ENCODE results near the gene MIPEP. TPM values are rescaled to one million over a fixed set of nuclear protein-coding genes. Genes with fewer than 3 reads are reported as not detected.

Gene MIPEP
- total and polyA plus RNA-seq, 12 donors = 13.9 to 28.6 (median 20.7) TPM

DNA sequence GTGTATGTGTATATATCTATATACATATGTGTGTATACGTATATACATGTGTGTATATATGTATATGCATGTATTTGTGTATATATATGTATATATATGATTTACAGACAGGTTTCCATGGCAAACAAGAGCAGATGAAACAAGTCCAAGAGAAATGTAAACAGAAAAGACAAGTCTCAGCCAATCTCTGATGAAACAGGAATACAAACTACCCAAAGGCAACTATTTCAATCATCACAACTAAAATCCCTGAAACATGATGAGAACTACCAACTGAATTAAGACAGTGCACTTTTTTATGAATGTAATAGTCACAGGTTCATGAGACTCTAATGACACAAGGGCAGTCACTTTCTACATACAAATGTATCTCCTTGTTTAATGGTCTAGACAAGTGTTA, 178.8 kb downstream of the MIPEP start:
- no peak for TF ChIP-seq POLR2A (IDR thresholded peaks at IDR 0.05)
- TF ChIP-seq, protein P1, sequence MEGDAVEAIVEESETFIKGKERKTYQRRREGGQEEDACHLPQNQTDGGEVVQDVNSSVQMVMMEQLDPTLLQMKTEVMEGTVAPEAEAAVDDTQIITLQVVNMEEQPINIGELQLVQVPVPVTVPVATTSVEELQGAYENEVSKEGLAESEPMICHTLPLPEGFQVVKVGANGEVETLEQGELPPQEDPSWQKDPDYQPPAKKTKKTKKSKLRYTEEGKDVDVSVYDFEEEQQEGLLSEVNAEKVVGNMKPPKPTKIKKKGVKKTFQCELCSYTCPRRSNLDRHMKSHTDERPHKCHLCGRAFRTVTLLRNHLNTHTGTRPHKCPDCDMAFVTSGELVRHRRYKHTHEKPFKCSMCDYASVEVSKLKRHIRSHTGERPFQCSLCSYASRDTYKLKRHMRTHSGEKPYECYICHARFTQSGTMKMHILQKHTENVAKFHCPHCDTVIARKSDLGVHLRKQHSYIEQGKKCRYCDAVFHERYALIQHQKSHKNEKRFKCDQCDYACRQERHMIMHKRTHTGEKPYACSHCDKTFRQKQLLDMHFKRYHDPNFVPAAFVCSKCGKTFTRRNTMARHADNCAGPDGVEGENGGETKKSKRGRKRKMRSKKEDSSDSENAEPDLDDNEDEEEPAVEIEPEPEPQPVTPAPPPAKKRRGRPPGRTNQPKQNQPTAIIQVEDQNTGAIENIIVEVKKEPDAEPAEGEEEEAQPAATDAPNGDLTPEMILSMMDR (IDR thresholded peaks at IDR 0.05) = no peak
- WGBS, 4 donors = 74 to 85% (median 84%) methylated on average over 1 of the region's 1 CpG
- intact Hi-C loops (cut with DNase I) = no loop called here
- Histone ChIP-seq H3K9me3 (replicated peaks in 1 of 3) (no peaks in the 10 kb centered on the region), H3K4me3 (no peak overlapping the region), H3K27ac (no peak overlapping the region), H3K4me1 (replicated peaks in 1 of 2) (no peaks in the 10 kb centered on the region), H3K27me3 (no peaks in the 10 kb centered on the region), H3K36me3 (replicated peaks in 1 of 2) (no peaks in the 10 kb centered on the region)
- no peak for DNase-seq

DNA sequence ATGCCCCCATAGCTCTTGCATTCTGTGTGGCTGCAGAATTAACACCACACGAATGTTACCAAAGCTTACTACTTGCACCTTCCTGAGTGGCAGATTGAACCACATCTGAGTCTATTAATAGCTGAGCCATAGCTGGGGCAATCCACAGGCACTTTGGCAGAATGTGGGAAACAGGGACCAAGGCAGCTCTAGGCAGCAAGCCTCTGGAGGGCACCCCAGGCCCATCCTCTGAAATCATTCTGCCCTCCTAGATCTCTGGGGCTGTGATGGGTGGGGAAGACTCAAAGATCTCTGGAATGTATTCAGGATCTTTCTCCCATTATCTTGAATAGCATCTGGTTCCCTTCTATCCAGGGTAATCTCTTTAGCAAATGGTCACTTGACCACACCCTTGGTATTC, 179.7 kb downstream of the MIPEP start:
- no peaks in the 10 kb centered on the region for H3K36me3 ChIP-seq (replicated peaks in 1 of 2)
- no peak overlapping the region for H3K27ac ChIP-seq
- 61 to 81% methylated on average over 1 of the region's 1 CpG; no CpG with 5 or more reads in 2 of the 4 donors for WGBS, 4 donors
- H3K27me3 ChIP-seq = no peaks in the 10 kb centered on the region
- H3K9me3 ChIP-seq (replicated peaks in 1 of 3) = no peaks in the 10 kb centered on the region
- DNase-seq = no peak
- H3K4me1 ChIP-seq (replicated peaks in 1 of 2) = no peaks in the 10 kb centered on the region
- TF ChIP-seq, protein P1 (IDR thresholded peaks at IDR 0.05) = no peak
- no peak for TF ChIP-seq POLR2A (IDR thresholded peaks at IDR 0.05)
- H3K4me3 ChIP-seq = no peak overlapping the region
- intact Hi-C loops (cut with DNase I) = no loop called here

DNA sequence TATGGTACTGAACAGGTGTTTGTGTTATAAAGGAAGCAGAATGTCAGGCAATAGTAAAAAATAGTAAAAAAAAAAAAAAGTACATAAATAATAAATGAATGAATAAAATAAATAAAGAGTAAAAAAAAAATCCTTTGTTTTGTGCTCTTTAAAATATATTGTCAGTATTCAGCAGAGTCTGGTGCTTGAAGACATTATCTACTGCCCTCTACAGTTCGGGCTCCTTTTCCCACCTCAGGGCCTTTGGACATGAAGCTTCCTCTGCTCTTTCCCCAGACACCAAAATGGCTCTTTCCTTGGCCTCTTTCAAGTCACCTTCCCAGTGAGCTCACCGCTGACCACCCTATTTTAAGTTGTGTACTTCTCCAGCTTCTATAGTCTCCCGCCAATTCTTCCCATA, 181.5 kb downstream of the MIPEP start:
- Histone ChIP-seq H3K27me3 (no peaks in the 10 kb centered on the region), H3K4me1 (replicated peaks in 1 of 2) (no peaks in the 10 kb centered on the region), H3K36me3 (replicated peaks in 1 of 2) (no peaks in the 10 kb centered on the region), H3K4me3 (no peak overlapping the region), H3K27ac (no peak overlapping the region), H3K9me3 (replicated peaks in 1 of 3) (no peaks in the 10 kb centered on the region)
- 90 to 99% (median 95%) methylated on average over 3 of the region's 3 CpGs for WGBS, 4 donors
- TF ChIP-seq, protein P1 (IDR thresholded peaks at IDR 0.05) = peak in 1 of 6 experiments; percentile 10
- TF ChIP-seq POLR2A (IDR thresholded peaks at IDR 0.05) = no peak
- no peak for DNase-seq
- intact Hi-C loops (cut with DNase I) = no loop called here

DNA sequence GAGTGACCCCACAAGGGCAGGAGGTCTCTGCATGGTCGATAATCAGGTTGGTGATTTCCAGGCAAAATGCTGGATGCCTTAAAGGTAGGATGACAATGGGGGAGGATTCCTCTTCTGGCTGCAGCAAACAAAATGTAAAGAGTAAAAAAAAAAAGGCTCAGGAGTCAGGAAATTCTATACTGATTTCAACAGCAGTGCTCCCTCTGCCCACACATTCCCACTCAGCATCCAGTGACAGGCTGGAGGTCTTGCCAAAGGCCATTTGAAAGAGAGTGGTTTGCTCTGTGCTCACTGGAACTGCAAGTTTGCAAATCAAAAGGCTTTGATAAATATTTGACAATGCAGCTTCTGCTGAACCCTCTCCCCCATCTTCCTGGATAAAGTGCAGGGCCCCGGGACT, 183.6 kb downstream of the MIPEP start:
- WGBS, 4 donors = 70 to 86% (median 79%) methylated on average over 2 of the region's 2 CpGs
- Histone ChIP-seq H3K4me1 (replicated peaks in 1 of 2) (no peaks in the 10 kb centered on the region), H3K9me3 (replicated peaks in 1 of 3) (no peaks in the 10 kb centered on the region), H3K36me3 (replicated peaks in 1 of 2) (no peaks in the 10 kb centered on the region), H3K4me3 (no peak overlapping the region), H3K27ac (no peak overlapping the region), H3K27me3 (no peaks in the 10 kb centered on the region)
- TF ChIP-seq, protein P1 (IDR thresholded peaks at IDR 0.05) = no peak
- TF ChIP-seq POLR2A (IDR thresholded peaks at IDR 0.05) = no peak
- intact Hi-C loops (cut with DNase I) = no loop called here
- no peak for DNase-seq

All from adrenal gland (tissue), 12 donors.